GM12865 (cell line): Measurements from ENCODE around the gene PPP2R5B.

Experiments used
- DNase-seq: peaks from one replicate; pipeline ENCODE4 v3.0.0; 2010; ENCODE audit warnings: low read depth
- H3K4me3 ChIP-seq: 2 replicates; pipeline ENCODE4 v1.5.1; 2011; ENCODE audit warnings: mild to moderate bottlenecking, low read depth, low read length, control low read depth
- TF ChIP-seq, protein P1 (sequence below): IDR thresholded peaks from 2 replicates; pipeline ENCODE4 v1.5.1; 2011; ENCODE audit warnings: low read length, control low read depth, low read depth, inconsistent platforms; ENCODE audit not compliant: insufficient read depth; ENCODE audit errors: missing control alignments

The PPP2R5B gene

DNA sequence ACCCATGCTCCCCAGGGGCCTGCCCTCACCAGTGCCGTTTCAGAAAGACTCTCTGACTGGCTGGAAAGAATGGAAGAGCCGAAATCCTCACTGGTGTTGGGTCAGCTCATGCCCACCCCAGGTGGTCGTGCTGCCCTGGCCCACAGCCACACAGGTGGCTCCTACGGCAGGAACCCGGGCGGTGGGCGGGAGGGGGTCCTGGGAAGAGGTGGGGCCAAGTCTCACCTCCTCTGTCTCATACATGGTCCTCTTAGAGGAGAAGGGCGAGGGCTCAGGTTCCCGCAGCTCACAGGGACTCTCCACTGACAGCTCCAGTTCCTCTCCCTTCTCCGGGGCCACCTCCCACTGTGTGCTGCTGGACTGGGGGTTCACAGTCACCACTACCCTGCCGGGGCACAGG, 15.7 kb upstream of the PPP2R5B start:
- TF ChIP-seq, protein P1, sequence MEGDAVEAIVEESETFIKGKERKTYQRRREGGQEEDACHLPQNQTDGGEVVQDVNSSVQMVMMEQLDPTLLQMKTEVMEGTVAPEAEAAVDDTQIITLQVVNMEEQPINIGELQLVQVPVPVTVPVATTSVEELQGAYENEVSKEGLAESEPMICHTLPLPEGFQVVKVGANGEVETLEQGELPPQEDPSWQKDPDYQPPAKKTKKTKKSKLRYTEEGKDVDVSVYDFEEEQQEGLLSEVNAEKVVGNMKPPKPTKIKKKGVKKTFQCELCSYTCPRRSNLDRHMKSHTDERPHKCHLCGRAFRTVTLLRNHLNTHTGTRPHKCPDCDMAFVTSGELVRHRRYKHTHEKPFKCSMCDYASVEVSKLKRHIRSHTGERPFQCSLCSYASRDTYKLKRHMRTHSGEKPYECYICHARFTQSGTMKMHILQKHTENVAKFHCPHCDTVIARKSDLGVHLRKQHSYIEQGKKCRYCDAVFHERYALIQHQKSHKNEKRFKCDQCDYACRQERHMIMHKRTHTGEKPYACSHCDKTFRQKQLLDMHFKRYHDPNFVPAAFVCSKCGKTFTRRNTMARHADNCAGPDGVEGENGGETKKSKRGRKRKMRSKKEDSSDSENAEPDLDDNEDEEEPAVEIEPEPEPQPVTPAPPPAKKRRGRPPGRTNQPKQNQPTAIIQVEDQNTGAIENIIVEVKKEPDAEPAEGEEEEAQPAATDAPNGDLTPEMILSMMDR: no peak
- no peak overlapping the region for H3K4me3 ChIP-seq
- no peak for DNase-seq

DNA sequence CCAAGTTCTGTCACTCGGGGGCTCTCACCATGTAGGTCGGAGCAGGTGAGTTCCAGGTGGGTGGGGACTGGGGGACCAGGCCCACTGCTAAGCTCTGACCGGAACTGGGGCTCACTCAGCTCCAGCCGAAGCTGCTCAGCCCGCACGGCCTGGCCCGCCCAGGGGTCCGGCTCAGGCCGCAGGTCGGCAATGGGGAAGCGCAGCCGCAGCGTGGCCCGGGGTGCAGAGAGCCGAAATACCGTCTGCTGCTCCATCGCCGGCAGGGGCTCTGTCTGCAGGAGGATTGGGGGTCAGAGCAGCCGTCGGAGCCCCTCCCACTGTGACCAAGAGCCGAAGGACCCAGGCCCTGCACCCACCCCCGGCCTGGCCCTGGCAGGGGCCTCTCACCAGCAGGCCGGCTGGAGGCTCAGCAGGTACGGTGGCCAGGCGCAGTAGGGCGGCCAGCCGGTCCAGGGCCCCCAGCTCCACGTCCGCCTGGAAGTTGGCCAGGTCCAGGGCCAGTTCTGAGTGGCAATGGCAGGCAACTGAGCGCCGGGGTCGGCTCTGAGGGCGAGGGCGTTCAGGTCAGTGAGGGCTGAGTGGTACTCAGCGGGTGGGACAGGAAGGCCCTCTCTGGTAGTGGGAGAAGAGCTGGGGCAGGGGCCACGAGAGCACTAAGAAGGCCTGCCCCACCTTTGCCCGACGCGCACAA, 14.7 kb upstream of the PPP2R5B start:
- DNase-seq: no peak
- no peak overlapping the region for H3K4me3 ChIP-seq
- TF ChIP-seq, protein P1: no peak

DNA sequence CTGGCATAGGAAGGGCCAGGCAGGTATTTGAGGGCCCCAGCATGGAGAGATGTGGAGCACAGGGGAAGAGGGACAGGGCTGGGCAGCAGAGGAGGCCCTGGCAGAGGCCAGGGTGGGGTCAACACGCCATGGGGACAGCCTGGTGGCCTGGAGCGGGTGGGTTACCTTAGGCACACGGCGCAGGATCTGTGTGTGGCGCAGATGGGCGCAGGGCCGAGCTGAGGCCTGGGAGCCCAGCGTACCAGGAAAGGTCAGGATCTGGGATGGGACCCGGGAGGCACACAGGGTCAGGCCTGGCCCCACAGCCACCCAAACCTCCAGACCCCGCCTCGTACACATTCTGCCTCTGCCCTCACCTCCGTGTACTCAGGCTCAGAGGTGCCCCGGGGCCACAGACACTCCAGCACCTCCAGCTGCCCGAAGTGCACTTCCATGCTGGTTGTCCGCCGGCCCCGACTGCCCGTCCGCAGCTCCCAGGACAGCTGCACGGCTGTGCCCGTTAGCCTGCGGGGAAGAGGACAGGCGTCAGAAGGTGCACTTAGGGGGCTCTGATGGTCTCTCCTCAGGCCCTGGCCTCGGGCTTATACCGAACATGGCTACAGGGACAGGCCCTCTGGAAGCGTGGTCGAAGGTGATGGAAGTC, 13.9 kb upstream of the PPP2R5B start:
- TF ChIP-seq, protein P1: no peak
- no peak for DNase-seq
- no peak overlapping the region for H3K4me3 ChIP-seq

DNA sequence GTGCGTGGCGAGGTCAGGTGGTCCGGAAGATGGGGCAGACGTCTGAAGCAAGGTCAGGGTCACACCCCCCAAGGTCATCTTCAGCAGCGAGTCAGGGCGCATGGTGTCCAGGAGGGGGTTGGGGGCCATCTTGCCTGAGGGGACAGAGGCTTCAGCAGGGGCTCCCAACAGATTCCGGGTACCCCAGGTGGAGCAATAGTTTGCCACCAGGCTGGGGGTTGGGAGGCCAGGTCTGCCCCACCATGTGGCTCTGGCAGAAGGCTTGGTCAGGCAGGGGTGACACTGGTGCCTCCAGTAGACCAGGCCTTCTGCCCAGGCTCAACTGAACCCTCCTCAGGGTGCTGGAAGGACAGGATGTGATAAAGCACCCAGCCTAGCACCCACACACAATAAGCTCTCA, 13.3 kb upstream of the PPP2R5B start:
- H3K4me3 ChIP-seq: no peak overlapping the region
- no peak for DNase-seq
- TF ChIP-seq, protein P1: no peak

DNA sequence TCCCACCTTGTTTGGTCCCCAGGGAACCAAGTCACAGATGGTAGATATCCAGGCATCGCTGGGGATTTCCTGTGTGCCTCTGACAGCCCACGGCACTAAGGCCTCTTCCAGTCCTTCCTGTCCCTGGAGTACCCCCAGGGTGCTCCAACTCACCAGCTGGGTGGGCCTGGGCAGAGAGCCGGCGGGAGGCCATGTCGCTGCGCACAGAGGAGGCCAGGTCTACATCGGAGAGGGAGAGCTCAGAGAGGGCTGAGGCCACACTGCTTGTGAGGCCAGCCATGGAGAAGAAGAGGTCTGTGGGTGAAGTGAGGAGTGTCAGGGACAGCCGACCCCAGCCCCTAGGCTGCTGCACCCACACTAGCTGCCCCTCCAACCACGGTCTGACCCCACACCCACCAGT, 12.8 kb upstream of the PPP2R5B start:
- H3K4me3 ChIP-seq: no peak overlapping the region
- TF ChIP-seq, protein P1: no peak
- DNase-seq: no peak

DNA sequence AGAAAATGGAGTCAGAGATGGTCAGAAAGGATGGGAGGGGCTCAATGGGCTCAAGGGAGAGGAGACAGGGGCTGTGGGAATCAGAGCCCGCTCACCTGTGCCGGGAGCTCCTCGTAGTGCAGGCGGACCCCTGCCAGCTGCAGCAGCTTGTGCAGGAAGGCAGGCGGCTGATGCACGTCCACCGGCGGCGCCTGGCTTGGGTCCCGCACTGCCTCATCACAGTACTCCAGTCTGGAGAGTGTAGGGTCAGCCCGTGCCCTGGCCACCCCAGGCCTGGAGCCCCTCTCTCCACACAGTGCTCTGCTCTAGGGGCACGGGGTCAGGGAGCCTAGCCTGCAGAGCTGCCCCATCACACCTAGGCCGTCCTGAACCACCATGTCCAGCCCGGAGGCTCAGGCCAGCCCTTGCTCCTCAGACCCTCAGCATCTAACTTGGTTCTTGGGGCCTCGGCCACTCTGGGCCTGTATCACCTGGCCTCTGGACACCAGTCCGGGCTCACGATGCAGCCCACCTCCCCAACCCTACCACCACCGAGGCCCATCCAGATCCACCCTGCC, 11.2 kb upstream of the PPP2R5B start:
- DNase-seq: no peak
- TF ChIP-seq, protein P1: no peak
- no peak overlapping the region for H3K4me3 ChIP-seq
